Urinary bladder (tissue), 4 donors: ENCODE measurements around the gene PPARGC1A. TPM values are rescaled to one million over a fixed set of nuclear protein-coding genes. Genes with fewer than 3 reads are reported as not detected.

Source experiments
- DNase-seq: peaks from one replicate; pipeline ENCODE4 v3.0.0-alpha.2; 2015; ENCODE audit errors: extremely low spot score
- H3K27ac ChIP-seq: one replicate; pipeline ENCODE4 v1.5.1; 2013; ENCODE audit warnings: low read depth, mild to moderate bottlenecking, moderate library complexity
- H3K36me3 ChIP-seq: one replicate; pipeline ENCODE4 v1.6.1; 2013; ENCODE audit warnings: mild to moderate bottlenecking, moderate library complexity; ENCODE audit not compliant: insufficient read depth
- H3K4me1 ChIP-seq: one replicate; pipeline ENCODE4 v1.6.1; 2013; ENCODE audit warnings: mild to moderate bottlenecking, moderate library complexity; ENCODE audit not compliant: insufficient read depth
- H3K4me3 ChIP-seq: one replicate; pipeline ENCODE4 v1.5.1; 2013; ENCODE audit warnings: low read depth, low read length
- WGBS: extraction: QIAGEN DNeasy Blood & Tissue Kit; methylation state at CpG from one replicate; pipeline ENCODE4 v1.1.7; 2013; 5-methylcytosine and 5-hydroxymethylcytosine counted together
- polyA plus RNA-seq: library from polyadenylated mRNA; stranded (reverse); fragments of 200-250 nt; gene quantifications from one replicate; pipeline ENCODE4 v1.2.3, GENCODE V29; 2013
- total RNA-seq: library from RNA; depleted of rRNA; stranded (reverse); fragments of >200 nt; gene quantifications from one replicate; pipeline ENCODE4 v1.2.3, GENCODE V29; 2014
- donor health status: healthy with polysubstance abuse.
- donor health status: healthy.

The PPARGC1A gene
- total and polyA plus RNA-seq, 2 donors, result 1.3 to 6.2 TPM

DNA sequence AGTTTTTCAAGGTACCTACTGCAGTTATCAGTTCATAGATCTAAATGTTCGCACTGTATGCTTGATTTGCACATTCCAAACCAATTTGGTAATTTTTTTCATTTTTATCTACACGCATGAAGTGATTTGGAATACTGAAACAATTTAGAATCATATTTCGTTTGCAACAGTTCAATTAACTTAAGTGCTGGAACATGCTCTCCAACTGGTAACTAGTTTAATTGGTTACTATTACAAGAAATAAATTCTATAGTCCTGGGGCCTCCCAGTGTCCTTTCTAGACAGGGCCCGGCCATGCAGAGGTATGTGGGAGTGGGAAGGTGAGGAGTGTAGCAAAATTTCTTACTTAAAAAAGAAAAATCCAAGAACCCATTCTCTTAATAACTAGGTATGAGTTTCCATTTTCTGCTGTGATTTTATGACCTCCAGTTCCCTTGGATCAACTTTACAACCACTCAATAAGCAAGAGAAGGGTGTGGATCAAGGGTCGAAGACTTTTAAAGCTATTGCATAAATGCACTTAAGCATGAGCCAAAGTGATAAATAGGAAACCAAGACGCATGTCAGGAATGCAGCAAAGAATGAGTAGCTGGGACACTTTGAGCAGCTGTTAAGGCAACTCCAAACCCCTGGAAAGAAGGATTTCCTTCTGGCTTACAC is 106.9 kb downstream of the PPARGC1A start:
- WGBS, result 50% methylated on average over 6 of the region's 6 CpGs
- no peak for DNase-seq
- H3K4me3 ChIP-seq, result no peak overlapping the region
- no peaks in the 10 kb centered on the region for H3K4me1 ChIP-seq
- no peak overlapping the region for H3K27ac ChIP-seq
- no peaks in the 10 kb centered on the region for H3K36me3 ChIP-seq

GRCh38 chr4:23779839-23780238 is 110.0 kb downstream of the PPARGC1A start:
- Histone ChIP-seq H3K4me3 (no peak overlapping the region), H3K27ac (no peak overlapping the region), H3K4me1 (no peaks in the 10 kb centered on the region), H3K36me3 (no peaks in the 10 kb centered on the region)
- 71% methylated on average over 7 of the region's 7 CpGs for WGBS
- no peak for DNase-seq

DNA sequence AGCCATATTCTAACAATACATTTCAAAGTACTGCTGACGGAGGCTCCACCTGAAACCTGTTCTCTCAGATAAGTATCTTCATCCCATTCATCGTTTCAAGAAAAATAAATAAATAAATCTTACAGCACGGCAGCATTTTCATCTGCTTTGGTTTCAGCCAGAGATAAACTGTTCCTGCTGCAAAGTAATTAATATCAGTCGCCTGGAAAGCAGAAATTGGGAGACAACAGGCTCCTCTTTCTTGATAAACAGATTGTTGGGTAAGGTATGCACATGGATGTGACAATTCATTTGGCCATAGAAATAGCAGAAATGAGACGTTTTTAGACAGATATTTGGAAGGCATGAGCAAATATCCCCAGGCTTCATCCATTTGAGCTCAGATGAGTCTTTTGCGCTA is 110.4 kb downstream of the PPARGC1A start:
- no peak overlapping the region for H3K4me3 ChIP-seq
- DNase-seq, result no peak
- H3K36me3 ChIP-seq, result no peaks in the 10 kb centered on the region
- H3K27ac ChIP-seq, result no peak overlapping the region
- 72% methylated on average over 6 of the region's 6 CpGs for WGBS
- H3K4me1 ChIP-seq, result no peaks in the 10 kb centered on the region

GRCh38 chr4:23775694-23776093 is 114.2 kb downstream of the PPARGC1A start:
- Histone ChIP-seq H3K4me3 (no peak overlapping the region), H3K36me3 (no peaks in the 10 kb centered on the region), H3K4me1 (no peaks in the 10 kb centered on the region), H3K27ac (no peak overlapping the region)
- DNase-seq, result no peak

GRCh38 chr4:23774909-23775308 is 114.9 kb downstream of the PPARGC1A start:
- H3K36me3 ChIP-seq, result no peaks in the 10 kb centered on the region
- no peaks in the 10 kb centered on the region for H3K4me1 ChIP-seq
- no peak overlapping the region for H3K27ac ChIP-seq
- WGBS, result 68% methylated on average over 5 of the region's 5 CpGs
- H3K4me3 ChIP-seq, result no peak overlapping the region
- no peak for DNase-seq

GRCh38 chr4:23773884-23774636 is 115.8 kb downstream of the PPARGC1A start:
- Histone ChIP-seq H3K4me3 (no peak overlapping the region), H3K27ac (no peak overlapping the region), H3K36me3 (no peaks in the 10 kb centered on the region), H3K4me1 (no peaks in the 10 kb centered on the region)
- DNase-seq, result no peak
- WGBS, result 60% methylated on average over 2 of the region's 2 CpGs

GRCh38 chr4:23770011-23770410 is 119.8 kb downstream of the PPARGC1A start:
- Histone ChIP-seq H3K27ac (no peak overlapping the region), H3K4me3 (no peak overlapping the region)
- WGBS, result 47% methylated on average over 1 of the region's 1 CpG

DNA sequence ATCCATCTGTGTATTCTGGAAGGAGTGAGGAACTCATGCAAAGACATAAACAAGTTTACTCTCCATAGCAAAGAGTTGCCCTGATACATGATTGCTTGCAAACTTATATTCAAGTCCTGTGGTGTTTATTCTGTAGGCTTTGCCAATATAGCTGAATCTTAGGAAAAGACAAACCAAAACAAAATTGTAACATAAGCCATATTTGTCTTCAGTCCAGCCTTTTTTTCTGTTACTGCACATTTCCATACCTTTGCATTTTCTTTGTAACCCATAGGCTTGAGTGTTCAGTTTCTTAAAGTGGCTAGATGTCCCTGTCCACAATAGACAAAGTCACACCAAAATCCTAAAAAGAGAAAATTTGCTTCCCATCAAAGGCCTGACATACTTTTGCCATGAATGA is 120.4 kb downstream of the PPARGC1A start:
- Histone ChIP-seq H3K27ac (no peak overlapping the region), H3K4me3 (no peak overlapping the region), H3K36me3 (no peaks in the 10 kb centered on the region), H3K4me1 (no peaks in the 10 kb centered on the region)
- DNase-seq, result no peak

More at GRCh38 chr4:23770011-23770410, 119.8 kb downstream of the PPARGC1A start:
- DNase-seq, result no peak
- Histone ChIP-seq H3K4me1 (no peaks in the 10 kb centered on the region), H3K36me3 (no peaks in the 10 kb centered on the region)

DNA sequence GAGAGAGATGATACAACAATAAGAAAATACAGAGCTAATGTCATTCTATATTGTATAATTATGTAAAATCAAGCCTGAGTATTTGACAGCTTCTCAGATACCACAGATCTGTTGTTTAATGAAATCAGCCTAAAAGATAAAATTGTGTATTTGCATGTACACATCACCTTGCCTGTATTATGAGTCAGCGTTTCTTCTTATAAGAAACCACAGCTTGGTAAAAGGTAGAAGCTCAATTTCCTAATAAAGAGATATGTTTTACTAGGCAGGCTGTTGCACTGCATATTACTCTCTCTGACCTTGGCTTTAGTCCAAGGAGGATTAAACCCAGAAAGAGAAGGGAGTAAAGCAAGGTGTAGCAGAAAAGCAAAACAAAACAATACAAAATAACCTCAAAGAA is 121.3 kb downstream of the PPARGC1A start:
- Histone ChIP-seq H3K27ac (no peak overlapping the region), H3K36me3 (no peaks in the 10 kb centered on the region), H3K4me1 (no peaks in the 10 kb centered on the region), H3K4me3 (no peak overlapping the region)
- no peak for DNase-seq
- 35% methylated on average over 1 of the region's 1 CpG for WGBS

- Histone ChIP-seq H3K4me1 (no peaks in the 10 kb centered on the region), H3K4me3 (no peak overlapping the region), H3K27ac (no peak overlapping the region), H3K36me3 (no peaks in the 10 kb centered on the region)
- 80% methylated on average over 2 of the region's 2 CpGs for WGBS
- no peak for DNase-seq
Observed at GRCh38 chr4:23766344-23766743, 123.5 kb downstream of the PPARGC1A start.

GRCh38 chr4:23763559-23763958 is 126.3 kb downstream of the PPARGC1A start:
- no peak overlapping the region for H3K27ac ChIP-seq
- DNase-seq, result no peak
- 62% methylated on average over 3 of the region's 3 CpGs for whole genome bisulfite sequencing
- no peaks in the 10 kb centered on the region for H3K36me3 ChIP-seq
- no peak overlapping the region for H3K4me3 ChIP-seq
- no peaks in the 10 kb centered on the region for H3K4me1 ChIP-seq

DNA sequence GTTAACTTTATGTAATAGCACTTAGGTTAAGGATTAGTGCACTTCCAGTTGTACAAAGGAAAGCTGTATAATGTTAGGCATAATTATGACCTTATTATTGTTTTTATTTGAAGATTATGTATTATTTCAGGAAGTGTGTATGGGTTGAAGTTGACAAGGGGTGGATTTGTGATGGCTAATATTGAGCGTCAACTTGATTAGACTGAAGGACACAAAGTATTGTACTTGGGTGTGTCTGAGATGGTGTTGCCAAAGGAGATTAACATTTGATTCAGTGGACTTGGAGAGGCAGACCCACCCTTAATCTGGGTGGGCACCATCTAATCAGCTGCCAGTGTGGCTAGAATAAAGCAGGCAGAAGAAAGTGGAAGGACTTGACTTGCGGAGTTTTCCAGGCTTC is 127.3 kb downstream of the PPARGC1A start:
- no peaks in the 10 kb centered on the region for H3K36me3 ChIP-seq
- H3K4me1 ChIP-seq, result no peaks in the 10 kb centered on the region
- no peak overlapping the region for H3K4me3 ChIP-seq
- DNase-seq, result no peak
- WGBS, result 89% methylated on average over 2 of the region's 2 CpGs
- no peak overlapping the region for H3K27ac ChIP-seq

DNA sequence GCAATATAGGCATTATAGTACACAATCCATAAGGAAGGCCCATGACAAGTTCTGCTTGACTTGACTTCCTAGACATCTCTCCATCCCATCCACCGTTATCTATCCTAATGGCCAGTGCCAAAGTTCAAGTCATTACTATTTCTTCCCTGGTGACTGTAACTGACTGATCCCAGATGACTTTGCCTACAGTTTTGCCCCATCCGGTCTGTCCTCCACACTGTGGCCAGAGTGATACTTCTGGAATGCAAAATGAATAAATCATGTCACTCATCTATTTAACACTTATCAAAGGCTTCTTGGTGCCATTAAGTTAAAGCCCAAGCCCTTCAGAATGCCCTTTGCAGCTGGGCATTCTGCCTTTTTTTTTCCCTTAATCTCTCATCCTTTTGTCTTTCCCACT is 130.8 kb downstream of the PPARGC1A start:
- 36% methylated on average over 2 of the region's 2 CpGs for WGBS
- H3K4me1 ChIP-seq, result no peaks in the 10 kb centered on the region
- no peak overlapping the region for H3K4me3 ChIP-seq
- DNase-seq, result no peak
- H3K27ac ChIP-seq, result no peak overlapping the region
- H3K36me3 ChIP-seq, result no peaks in the 10 kb centered on the region

DNA sequence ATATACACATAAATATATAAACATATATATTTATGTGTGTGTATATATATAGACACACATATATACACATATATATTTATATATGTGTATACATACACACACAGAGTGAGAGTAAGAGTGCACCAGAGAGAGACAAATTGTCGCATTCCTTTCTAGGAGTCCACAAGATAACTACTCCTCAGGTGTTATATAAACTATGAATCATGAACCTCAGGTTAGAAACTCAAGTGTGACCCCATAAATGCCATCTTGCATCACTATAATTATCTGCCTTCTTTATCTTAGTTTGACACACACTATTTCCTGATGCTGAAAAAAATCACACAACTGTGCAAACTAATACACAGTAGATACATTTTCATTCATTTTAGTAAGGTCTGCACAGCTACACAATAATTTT is 135.2 kb downstream of the PPARGC1A start:
- Histone ChIP-seq H3K27ac (no peak overlapping the region), H3K4me1 (no peaks in the 10 kb centered on the region), H3K36me3 (no peaks in the 10 kb centered on the region), H3K4me3 (no peak overlapping the region)
- no peak for DNase-seq
- 87% methylated on average over 1 of the region's 1 CpG for WGBS
